Stimulated activated CD4-positive, alpha-beta T cell treated with anti-CD3 and anti-CD28 coated beads, Interleukin-12 subunit alpha, Interleukin-12 subunit beta, amount 100 ng/mL, for 4 hours (primary cell): Measurements from ENCODE around the gene UMODL1.

Source experiments
- DNase-seq: peaks from one replicate; pipeline ENCODE4 v3.0.0-alpha.2; 2020

Gene UMODL1

DNA sequence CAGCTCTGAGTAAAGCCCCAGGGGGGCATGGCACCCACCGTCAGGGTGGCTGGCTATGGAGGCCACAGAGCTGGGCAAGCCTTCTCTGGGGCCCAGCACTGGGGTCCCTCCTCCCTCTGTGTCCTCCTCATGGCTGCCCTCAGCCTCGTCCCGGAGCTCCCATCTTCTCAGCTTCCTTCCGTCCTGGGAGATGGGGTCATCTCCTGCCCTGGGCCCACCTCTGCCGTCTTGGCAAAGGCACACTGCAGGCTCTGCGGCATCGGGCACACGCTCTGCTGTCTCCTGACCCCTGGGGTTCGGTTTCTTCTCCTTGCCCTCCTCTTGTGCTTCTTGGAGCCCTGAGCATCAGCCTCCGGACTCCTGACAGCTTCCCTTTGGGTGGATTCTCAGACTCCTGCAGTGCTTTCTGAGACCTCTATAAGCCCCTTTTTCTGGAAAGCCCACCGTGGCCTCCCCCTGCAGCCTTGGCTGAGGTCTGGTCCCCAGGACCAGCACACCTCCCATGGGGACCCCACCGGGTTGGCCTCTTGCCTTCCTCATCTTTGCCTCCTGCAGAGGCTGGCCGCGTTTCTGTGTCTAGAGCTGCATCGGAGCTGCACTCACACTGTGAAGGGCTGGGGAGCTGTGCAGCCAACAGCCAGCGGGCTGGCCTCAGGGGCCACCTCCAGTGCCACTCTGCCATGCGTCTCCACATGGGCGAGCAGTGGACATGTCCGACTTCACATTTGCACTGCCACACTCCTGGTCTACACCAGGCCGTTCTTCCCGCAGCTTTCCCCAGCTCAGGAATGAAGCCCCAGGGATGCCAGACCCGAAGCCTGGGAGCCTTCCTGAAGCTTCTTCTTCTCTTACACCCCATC is 11.6 kb downstream of the UMODL1 start:
- no peak for DNase-seq

DNA sequence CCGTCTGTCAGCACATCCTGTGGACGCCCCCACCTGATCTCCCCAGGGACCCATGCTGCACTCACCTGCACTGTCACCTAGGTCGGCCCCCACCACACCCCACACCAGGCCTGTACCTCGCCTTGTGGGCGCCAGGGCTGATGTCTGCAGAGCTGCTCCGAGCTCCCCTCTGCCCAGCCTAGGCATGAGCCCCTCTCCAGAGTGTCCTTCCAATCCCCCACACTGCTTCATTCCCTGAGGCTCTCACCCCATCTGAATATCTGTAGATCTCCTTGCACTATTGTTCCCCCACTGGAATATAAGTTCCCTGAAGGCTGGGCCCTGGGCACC is 12.2 kb downstream of the UMODL1 start:
- no peak for DNase-seq

DNA sequence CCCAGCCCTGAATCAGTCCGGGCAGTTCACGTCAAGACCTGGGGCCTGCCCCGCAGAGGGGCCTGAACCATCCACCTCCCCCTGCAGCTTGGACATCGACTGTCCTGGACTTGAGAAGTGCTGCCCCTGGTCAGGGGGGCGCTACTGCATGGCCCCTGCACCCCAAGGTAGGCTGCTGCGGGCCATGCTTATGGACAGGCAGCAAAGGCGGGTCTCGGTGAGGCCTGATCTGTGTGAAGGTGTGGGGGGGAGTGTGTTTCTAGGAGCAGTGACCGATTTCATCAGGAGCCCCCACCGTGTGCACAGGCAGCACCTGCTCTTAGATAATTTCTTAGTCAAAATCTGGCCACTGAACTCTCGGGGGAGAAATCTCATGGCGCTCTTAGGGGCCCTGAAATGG is 13.0 kb downstream of the UMODL1 start:
- no peak for DNase-seq

- DNase-seq = no peak
These were observed 14.3 kb downstream of the UMODL1 start for GRCh38 chr21:42085246-42086077.

DNA sequence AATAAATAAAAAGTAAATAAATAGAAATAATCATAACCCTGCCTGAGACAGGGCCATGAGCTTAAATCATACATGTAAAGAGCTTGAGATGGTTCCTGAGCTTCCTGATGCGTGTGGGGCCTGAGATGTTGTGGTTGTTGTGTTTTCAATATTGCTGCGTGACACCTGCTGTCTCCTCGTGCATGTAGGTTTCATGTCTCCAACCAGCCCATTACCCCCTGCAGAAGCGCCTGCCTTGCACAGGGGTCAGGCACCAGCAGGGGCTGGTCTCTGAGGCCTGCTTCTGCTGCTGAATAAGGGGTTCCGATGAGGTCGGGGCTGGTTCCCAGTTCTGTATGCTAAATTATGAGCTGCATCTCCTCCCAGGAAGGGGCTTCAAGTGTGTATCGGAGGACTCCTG is 15.9 kb downstream of the UMODL1 start:
- no peak for DNase-seq

GRCh38 chr21:42088148-42088547 is 17.0 kb downstream of the UMODL1 start:
- DNase-seq = no peak

DNA sequence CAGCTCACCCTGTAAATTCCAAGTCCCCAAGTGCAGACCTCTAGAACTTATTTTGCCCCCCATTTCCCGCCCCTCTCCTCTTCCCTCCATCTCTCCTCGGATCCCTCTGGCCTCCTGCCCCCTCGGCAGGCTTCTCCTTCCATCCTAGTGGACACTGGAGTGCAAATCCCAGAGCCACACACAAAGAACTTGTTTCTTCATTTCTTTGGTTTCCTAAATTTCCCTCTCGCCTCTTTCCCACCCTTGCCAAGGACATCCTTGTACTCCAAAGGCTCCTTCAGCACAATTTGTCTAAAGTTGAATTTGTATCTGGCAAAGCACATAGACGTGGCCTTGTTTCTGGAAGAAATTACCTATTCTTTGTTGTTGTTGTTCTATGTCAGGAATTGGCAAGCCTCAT is 17.5 kb downstream of the UMODL1 start:
- no peak for DNase-seq

DNA sequence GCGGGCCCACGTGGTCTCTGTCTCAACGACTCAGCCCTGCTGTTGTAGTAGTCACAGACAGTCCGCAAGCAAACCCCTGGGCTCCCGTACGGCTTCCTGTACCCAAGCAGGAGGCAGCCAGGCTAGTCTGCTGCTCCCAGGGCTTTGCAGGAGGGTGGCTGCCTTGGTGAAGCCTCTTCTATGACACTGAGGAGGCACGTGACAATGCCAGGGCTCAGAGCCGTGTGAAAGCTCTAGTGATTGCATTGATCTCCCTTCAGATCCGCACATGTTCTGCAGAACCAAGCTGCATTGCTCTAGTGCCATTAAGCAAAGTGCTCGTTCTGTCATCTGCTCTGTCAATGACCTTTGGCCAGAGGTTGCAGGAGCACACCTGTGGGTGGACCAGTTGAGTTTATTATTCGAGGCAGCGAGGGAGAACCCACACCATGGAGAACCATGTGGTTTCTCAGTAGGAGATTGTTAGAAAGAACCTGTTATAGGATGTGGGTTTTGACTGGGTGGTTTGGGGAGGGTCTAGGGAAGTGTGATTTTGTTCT is 18.0 kb downstream of the UMODL1 start:
- peak; percentile 9 for DNase-seq

- DNase-seq = no peak
These were observed 18.7 kb downstream of the UMODL1 start for GRCh38 chr21:42089665-42090310.

DNA sequence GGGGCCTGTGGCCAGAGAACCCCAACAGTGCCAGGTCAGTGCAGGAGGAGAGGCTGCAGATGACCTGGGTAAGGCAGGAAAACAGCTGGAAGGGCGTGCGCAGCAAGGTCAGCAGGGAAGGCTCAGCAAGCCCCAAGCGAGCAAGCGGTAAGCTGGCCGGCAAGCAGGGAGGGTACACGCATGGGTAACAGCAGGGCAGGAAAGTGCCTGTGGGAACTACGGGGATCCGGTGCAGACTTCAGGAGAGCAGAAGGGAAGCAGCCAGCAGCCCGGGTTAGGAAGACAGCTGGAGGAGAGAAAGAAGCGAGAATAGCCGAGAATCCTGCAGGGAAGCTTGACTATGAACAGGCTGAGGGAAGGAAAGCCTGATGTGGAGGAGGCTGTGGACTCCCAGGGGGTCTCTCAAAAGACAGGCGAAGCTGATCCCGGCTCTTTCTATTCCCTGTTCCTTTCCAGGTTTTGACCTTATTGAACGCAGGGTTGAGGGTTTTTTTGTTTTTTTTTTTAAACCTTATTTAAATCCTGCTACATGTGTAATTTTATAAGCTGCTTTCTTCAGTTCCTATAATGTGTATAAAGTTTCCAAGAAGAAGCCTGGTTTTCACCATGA is 20.9 kb downstream of the UMODL1 start:
- DNase-seq = no peak

DNA sequence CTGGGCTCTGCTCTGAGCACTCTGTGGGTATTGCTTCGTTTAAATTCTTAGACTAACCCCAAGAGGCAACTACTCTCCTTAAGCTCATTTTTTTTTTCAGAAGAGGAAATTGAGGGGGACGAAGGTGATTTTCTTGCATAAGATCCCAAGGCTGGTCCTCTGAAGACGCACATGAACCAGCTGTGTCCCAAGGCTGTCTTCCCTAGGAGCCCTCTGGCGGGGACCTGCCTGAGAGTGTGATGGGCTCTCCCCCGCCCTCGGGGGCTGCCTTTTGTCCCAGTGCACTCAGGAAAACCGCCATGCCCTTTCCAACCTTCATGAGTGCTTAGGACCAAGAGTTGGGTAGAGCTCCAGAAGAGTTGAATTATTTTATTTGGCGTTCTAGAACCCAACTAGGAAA is 21.7 kb downstream of the UMODL1 start:
- DNase-seq = no peak

GRCh38 chr21:42093186-42093585 is 22.1 kb downstream of the UMODL1 start:
- DNase-seq = no peak

GRCh38 chr21:42093991-42094421 is 22.9 kb downstream of the UMODL1 start:
- no peak for DNase-seq

DNA sequence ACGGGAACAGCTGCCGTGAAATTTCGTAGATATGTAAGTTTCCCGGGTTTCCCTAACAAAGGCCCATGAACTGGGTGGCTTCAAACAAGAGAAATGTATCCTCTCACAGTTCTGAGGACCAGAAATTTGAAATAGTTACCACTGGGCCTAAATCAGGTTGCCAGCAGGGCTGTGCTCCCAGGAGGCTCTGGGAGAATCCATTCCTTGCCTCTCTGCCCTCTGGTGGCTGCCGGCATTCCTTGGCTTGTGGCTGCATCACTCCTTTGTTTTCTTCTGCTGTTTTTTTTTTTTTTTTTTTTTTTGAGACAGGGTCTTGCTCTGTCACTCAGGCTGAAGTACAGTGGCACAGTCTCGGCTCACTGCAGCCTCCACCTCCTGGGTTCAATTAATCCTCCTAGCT is 23.7 kb downstream of the UMODL1 start:
- DNase-seq = no peak

DNA sequence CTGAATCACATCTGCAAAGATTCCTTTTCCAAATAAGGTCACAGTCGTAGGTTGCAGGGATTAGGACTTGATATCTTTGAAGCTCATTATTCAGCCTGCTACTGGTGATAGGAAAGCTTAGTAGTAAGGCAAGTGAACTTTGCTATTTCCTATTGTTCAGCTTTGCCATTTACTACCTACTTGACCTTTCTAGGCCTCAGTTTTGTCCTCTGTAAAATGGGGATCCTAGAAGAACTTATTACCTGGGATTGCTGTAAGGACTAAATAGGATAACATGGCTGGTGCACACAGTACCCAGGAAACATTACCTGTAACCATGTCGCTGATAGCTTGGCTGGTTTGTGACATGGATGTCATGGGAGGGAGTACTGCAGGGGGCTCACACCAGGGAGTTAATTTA is 24.5 kb downstream of the UMODL1 start:
- DNase-seq = no peak

DNA sequence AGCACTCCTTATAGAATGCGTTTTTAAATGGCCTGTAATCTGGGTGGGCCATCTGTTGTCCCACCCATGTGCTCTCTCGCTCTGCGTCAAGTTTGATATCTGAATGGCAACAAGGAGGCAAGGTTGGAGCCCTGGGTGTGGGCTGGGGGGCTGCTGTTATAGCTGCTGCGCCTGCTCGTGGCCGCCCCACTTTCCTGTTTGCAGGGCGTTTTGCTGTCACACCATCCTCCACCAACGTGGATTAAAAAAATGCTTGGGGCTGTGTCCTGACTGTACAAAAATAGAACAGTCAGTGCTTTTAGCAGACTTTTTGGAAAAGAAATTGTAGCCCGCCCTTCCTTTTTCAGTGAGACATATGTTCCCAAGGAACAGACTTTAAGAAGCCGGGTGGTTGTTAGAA is 25.4 kb downstream of the UMODL1 start:
- DNase-seq = no peak

GRCh38 chr21:42097274-42097673 is 26.2 kb downstream of the UMODL1 start:
- no peak for DNase-seq

- DNase-seq = no peak
These were observed 26.8 kb downstream of the UMODL1 start for GRCh38 chr21:42097860-42098454.

- no peak for DNase-seq
These were observed 27.9 kb downstream of the UMODL1 start for GRCh38 chr21:42098957-42099505.

- DNase-seq = no peak
These were observed 30.1 kb downstream of the UMODL1 start for GRCh38 chr21:42101246-42101645.

- no peak for DNase-seq
These were observed 31.0 kb downstream of the UMODL1 start for GRCh38 chr21:42102076-42102475.

GRCh38 chr21:42102526-42102925 is 31.4 kb downstream of the UMODL1 start:
- DNase-seq = no peak
